BE2C (cell line): ENCODE results near the gene SURF4.

Source experiments
- DNase-seq: peaks from one replicate; pipeline ENCODE4 v3.0.0-alpha.2; 2020
- H3K27me3 ChIP-seq: fragments of 250-450 bp; sonication (Bioruptor Pico); 2 replicates; pipeline ENCODE4 v1.5.1; 2020; ENCODE audit warnings: mild to moderate bottlenecking
- H3K36me3 ChIP-seq: fragments of 250-450 bp; sonication (Bioruptor Pico); 2 replicates; pipeline ENCODE4 v1.5.1; 2020; ENCODE audit warnings: mild to moderate bottlenecking
- H3K4me1 ChIP-seq: fragments of 250-450 bp; sonication (Bioruptor Pico); 2 replicates; pipeline ENCODE4 v1.5.1; 2020
- H3K4me3 ChIP-seq: 2 replicates; pipeline ENCODE4 v1.5.1; 2011; ENCODE audit warnings: low read depth, low read length
- H3K9me3 ChIP-seq: fragments of 250-450 bp; sonication (Bioruptor Pico); 2 replicates; pipeline ENCODE4 v1.5.1; 2020
- TF ChIP-seq, protein P1 (sequence below): IDR thresholded peaks from 2 replicates; pipeline ENCODE4 v1.5.1; 2012; ENCODE audit warnings: mild to moderate bottlenecking, low read depth, low read length

The SURF4 gene

DNA sequence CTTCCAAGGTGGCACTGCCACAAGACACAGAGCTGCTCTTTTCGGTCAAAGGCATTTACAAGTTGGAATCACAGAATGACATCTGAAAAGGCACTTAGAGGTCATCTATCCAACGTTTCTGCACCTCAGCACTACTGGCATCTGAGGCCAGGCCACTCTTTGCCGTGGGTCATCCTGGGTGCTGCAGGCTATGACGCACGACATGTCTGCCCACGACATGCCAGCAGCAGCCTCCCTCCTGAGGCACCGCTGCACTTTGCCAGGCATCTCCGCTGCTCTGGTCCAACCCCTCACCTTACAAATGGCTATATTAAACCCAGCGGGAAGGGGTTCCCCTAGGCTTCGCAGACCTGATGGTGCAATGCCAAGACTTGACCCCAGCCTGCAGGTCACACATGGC is 8.1 kb downstream of the SURF4 start:
- TF ChIP-seq, protein P1, sequence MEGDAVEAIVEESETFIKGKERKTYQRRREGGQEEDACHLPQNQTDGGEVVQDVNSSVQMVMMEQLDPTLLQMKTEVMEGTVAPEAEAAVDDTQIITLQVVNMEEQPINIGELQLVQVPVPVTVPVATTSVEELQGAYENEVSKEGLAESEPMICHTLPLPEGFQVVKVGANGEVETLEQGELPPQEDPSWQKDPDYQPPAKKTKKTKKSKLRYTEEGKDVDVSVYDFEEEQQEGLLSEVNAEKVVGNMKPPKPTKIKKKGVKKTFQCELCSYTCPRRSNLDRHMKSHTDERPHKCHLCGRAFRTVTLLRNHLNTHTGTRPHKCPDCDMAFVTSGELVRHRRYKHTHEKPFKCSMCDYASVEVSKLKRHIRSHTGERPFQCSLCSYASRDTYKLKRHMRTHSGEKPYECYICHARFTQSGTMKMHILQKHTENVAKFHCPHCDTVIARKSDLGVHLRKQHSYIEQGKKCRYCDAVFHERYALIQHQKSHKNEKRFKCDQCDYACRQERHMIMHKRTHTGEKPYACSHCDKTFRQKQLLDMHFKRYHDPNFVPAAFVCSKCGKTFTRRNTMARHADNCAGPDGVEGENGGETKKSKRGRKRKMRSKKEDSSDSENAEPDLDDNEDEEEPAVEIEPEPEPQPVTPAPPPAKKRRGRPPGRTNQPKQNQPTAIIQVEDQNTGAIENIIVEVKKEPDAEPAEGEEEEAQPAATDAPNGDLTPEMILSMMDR, result no peak
- no peak overlapping the region for H3K4me3 ChIP-seq
- no peaks in the 10 kb centered on the region for H3K9me3 ChIP-seq
- peaks cover 93% of the 10 kb centered on the region for H3K36me3 ChIP-seq
- no peak for DNase-seq
- peaks cover 25% of the 10 kb centered on the region for H3K4me1 ChIP-seq
- no peaks in the 10 kb centered on the region for H3K27me3 ChIP-seq

DNA sequence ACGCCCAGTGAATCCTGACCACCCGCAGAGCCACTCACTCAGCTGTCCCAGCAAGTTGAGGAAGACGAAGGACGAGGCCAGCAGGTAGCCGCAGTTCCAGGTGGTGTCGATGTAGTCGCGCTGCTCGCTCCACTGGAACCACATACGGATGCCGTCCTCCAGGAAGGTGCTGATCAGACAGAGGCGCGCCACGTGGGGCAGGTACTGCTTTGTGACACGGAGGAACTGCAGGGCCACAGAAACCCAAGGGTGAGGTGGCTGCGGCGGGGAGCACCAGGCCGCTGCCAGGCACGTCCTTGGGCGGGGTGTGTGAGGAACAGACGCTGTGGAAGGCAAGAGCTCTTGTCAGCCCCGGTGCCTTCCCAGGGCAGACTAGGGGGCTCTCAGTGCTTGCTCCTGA is 8.6 kb downstream of the SURF4 start:
- TF ChIP-seq, protein P1, result no peak
- Histone ChIP-seq H3K4me3 (no peak overlapping the region), H3K4me1 (peaks cover 25% of the 10 kb centered on the region), H3K9me3 (no peaks in the 10 kb centered on the region), H3K27me3 (no peaks in the 10 kb centered on the region), H3K36me3 (peaks cover 93% of the 10 kb centered on the region)
- no peak for DNase-seq

DNA sequence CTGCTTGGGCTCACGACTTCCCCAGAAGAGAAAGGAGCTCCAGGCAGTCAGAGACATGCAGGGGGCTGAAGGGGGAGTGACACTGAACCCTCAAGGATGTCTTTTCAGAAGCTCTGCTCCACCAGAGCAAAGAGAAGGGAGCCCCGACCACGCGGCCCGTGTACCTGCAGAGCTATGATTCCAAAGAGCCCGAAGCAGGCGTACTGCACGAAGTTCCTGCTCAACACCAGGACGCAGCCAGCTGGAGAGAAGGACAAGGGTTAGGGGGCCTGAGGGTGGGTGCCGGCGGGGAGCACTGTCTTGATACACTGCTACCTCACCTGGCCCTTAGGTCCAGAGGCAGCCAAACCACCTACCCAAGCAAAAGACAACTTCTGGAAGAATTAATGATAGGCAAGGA is 9.4 kb downstream of the SURF4 start:
- peaks cover 25% of the 10 kb centered on the region for H3K4me1 ChIP-seq
- TF ChIP-seq, protein P1, result no peak
- H3K27me3 ChIP-seq, result no peaks in the 10 kb centered on the region
- H3K4me3 ChIP-seq, result no peak overlapping the region
- H3K36me3 ChIP-seq, result peaks cover 93% of the 10 kb centered on the region
- no peaks in the 10 kb centered on the region for H3K9me3 ChIP-seq
- DNase-seq, result no peak

DNA sequence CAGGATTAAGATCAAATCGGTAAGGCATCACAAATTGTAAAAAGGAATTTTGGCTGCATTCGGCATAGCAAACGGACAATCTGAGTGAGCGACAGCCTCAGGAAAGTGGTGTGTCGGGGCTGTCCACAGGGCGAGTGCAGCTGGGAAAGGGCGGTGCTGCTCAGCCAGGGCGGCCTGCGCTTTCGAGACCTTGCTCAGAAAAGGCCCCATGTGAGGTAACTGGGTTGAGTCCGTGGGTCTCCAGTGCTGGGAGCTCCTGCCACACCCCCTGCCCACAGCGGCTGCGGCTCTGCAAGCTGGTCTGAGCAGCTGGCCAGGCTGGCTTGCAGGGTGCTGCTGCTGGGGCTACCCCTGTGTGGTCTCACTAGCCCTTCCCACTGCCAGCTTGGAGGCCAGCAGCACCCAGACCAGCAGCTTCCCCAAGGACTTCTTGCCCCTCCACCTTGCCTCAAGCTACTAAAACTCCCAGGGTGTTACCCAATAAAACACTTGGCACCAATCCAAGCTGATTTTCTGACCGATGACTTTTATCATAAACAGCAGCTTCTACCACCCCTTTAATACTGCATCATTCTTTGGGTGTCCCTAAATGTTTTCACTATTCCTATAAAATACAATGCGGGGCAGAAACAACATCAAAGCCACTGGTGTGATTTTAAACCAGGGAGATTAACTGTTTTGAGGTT is 13.4 kb downstream of the SURF4 start:
- H3K36me3 ChIP-seq, result peaks cover 91% of the 10 kb centered on the region
- no peaks in the 10 kb centered on the region for H3K9me3 ChIP-seq
- no peak overlapping the region for H3K4me3 ChIP-seq
- H3K4me1 ChIP-seq, result peaks cover 12% of the 10 kb centered on the region
- H3K27me3 ChIP-seq, result no peaks in the 10 kb centered on the region
- DNase-seq, result no peak
- TF ChIP-seq, protein P1, result no peak

DNA sequence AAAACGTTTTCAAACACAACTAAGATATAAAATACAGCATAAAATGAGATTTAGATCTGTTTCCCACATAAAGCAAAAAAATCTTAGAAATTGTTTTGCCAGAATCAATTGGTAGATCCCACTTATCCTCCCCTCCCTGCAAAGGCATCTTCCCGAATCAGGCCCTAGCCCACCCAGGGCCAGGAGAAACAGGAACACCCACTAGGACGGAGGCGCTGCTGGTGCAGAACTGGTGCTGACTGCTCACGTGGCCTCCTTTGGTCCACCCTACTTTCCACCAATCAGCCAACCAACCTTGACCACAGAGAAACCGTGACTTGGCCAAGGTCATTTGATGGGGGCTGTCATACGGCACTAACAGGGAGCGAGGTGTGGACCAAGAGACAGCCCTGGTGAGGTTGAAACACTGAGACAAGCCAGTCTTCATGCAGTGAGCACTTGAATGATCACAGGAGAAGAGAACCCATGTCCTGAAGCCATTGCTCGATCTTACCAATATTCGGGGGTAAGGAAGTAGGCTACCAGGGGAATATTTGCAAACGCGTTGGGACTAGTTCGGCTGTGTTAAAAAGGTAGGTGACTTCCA is 14.3 kb downstream of the SURF4 start:
- Histone ChIP-seq H3K4me3 (no peak overlapping the region), H3K36me3 (peaks cover 82% of the 10 kb centered on the region), H3K4me1 (peaks cover 12% of the 10 kb centered on the region), H3K27me3 (no peaks in the 10 kb centered on the region), H3K9me3 (no peaks in the 10 kb centered on the region)
- DNase-seq, result no peak
- TF ChIP-seq, protein P1, result no peak
